CD4-positive, alpha-beta T cell treated with Interleukin-6 at 100 ng/mL for 8 hours (primary cell): Measurements from ENCODE around the gene DOCK9.

Experiments used
- DNase-seq: peaks from one replicate; pipeline ENCODE4 v3.0.0-alpha.2; 2020; ENCODE audit warnings: mixed read lengths, low spot score

DOCK9 gene

DNA sequence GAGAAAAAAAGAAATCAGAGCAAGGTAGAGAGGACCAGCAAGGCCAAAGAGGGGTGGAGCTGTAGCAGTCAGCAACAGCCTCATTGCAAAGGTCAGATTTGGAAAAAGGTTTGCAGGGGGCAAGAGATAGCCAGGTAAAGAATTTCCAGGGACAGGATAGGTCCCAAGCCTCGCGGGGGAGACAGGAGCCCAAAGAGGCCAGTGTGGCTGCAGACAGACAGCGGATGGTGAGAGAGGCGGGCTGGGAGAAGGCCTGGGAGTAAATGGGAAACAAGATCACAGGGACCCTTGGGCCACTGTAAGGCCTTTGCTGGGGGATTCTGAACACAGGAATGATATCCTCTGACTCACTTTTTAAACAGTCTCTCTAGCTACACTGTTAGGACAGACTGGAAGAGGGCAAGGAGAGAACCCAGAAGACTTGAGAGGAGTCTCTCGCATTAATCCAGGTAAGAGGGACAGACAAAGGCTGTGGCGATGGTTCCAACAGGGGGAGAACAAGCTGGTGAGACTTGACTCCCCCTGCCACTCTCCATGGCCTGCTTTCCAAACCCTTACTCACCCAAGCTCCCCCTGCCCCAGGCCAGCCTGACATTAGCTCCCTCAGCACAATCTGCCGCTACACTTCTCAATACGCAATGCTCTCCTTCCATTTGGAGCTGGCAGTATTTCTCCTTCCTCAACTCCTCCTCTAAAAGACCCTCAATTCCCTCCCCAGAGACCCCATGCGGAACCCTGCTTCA is 31.8 kb downstream of the DOCK9 start:
- DNase-seq = no peak

DNA sequence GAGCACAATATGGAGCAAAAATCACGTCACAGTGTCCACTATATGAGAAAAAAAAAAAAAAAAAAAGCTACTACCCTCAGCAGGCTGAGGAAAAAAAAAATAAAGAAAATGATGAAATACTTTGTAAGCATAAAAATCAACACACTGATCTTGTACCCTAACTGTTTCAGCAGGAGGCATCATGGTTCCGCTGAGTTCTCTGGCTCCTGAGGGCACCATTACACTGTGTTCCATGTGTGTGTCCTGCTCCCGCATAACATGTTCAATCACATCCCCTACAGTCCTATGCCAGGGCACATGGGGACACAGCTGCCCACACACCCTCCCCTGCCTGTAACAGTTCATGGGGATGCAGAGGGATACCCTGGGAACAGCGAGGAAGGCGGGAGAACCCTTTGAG is 33.5 kb downstream of the DOCK9 start:
- no peak for DNase-seq

DNA sequence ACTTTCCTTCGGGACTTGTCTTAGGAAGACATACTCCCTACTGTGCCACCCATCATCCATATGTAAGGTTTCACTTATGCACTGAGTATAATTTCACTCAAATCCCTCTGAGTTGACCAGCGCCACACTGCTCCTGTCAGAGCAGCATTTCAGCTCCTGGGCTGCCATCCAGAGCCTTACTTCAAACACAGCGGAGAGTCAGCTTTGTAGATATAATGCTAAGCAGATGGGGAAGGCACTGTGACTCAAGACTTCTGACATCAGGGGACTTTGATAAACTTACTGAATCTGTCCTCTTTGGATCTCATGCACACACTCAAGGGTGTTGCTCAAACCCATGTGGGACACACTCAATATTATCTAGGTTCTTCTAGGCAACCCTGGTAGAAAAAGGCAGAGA is 34.9 kb downstream of the DOCK9 start:
- DNase-seq = no peak

DNA sequence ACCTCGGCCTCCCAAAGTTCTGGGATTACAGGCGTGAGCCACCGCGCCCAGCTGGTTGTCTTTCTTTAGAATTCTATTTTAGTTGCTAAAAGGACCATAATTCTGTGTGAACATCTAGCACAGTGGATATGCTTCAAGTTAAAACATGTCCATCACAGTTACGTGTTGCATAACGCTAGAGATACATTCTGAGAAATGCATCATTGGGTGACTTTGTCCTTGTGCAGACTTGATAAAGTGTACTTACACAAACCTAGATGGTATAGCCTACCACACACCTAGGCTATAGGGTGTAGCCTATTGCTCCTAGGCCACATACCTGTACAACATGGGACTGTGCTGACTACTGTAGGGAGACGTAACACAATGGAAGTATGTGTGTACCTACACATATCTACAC is 35.4 kb downstream of the DOCK9 start:
- DNase-seq = no peak

DNA sequence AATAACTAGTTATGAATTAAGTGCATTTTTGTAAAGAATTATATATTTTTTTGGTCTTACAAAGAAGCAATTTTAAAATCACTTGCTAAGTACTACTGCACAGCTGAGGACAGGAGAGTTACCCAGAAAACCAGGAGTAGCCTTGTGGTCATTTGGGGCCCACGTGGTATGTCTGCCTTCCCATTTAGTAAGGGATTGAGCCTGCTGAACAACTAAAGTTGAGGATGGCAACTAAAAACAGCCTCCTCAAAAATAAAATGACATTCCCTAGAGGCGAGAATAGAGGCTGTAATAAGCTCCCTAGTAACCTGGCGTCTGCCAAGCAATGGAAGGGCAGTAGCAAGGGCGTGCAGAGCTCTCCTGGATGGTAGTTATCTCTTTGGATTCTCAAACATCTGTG is 36.3 kb downstream of the DOCK9 start:
- no peak for DNase-seq

DNA sequence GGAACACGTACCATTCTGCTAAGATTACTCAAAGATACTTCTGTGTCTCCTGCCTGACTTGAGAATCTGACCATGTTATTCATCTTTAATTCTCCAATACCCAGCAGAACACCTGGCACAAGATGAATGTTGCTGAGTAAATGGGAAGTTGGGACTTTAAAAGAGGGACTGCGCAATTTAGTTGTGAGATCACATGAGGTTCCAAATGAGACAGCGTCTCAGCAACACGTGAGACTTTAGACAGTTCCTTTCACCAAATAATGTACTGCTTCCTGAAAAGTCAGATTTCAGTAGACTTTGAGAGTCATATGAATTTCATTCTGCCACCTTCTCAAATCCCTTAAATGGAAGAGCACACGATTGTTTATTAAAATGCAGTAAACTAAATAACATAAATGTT is 36.7 kb downstream of the DOCK9 start:
- no peak for DNase-seq

DNA sequence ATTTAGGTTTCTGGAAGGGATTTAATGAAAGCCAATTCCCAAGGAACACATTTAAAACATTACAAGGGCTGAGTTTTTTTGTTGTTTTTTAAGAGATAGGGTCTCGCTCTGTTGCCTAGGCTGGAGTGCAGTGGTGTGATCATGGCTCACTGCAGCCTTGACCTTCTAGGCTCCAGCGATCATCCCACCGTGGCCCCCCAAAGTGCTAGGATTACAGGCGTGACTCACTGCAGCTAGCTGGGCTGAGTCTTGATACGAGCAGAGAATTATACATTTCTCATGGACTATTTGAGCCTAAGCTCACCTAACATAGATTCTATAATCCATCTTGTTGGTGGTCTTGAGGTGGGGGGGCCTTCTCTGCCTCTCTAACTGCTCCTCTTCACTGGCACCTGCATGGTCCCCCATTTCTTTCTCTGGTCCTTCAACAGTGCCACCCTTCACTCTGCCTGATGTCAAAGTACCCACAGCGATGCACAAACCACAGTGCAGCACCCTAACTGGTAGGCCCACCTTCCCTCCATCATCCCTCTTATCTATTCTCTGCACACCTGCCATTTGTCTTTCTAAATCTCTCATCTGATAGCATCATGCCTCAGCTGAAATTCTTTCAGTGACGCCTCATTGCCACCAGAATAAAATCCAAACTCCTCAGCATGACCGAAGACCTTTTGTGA is 37.4 kb downstream of the DOCK9 start:
- DNase-seq = no peak

DNA sequence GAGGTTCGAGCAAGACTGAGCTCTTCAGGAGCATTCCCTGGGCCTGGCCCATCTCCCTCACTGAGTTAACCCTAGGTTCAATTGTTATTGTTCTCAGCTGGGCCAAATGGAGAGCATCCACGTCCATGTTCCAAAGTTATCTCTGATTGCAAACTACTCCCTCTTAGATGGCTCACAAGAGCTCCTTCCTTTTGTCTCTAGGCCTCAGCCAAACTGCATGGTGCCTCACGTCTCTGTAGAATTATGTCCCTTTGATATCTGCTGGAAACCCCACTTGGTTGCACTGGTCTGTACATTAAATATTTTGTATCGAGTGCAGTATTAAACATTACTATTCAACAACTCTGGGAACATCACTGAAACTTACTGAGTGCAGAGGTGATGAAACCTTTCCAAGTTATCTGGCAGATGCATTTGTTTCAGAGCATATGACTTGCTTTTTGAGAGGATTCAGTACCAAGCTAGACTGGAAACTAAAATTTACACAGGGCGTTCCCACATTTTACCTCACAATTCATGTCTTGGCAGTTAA is 38.1 kb downstream of the DOCK9 start:
- no peak for DNase-seq

DNA sequence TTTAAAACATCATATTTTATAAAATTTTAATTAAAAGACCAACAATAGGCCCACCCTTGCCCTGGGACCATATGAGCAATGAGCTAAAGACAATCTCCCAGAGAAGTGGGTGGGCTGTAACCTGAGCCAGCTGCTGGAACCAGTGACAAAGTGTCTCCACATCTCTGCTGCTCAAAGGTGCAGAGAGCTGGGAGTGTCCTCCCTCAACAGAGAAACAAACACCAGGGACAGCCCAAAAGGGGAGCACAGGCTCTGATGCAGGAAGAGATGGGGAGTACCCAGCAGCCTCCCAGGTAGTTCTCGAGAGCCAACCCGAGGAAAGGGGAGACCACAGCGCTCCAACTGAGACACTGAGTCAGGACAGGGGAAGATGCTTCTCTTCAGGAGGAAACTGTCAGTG is 39.1 kb downstream of the DOCK9 start:
- DNase-seq = no peak

DNA sequence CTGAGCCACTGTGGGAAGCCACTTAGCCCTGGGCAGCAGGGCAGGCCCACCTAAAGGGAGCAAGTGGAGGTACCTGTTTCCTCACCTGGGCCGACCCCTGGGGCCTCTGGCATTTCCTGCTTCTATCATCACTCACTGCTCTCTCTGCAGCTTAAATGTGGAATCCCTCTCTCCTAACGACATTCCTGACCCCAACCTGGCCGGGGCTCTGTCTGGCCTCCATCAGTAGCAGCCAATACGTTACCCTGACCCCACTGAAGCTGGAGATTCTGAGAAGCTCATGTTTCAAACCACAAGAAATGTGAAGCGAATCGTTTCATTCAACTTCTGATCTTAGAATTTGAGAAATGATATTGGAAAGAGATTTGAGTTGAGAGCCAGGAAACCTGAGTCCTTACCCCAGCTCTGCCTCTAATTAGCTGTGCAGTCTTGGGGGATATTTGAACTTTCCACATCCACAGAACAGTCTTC is 39.9 kb downstream of the DOCK9 start:
- DNase-seq = no peak

DNA sequence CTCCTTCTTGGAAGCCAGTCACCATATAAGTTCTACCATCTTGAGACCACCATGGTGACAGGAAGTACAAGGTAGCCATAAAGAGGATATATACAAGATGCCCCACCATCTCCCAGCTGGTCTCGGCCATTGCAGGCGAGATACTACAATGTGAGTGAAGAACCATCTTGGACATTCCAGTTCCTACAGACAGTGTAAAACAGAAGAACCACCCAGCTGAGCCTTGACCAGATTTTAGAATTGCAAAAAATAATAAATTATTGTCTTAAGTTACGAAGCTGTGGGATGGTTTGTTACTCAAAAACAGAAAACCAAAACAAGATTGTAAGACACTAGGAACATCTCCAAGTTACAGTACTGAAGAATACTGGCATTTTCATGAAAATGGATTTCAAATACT is 43.6 kb downstream of the DOCK9 start:
- no peak for DNase-seq

DNA sequence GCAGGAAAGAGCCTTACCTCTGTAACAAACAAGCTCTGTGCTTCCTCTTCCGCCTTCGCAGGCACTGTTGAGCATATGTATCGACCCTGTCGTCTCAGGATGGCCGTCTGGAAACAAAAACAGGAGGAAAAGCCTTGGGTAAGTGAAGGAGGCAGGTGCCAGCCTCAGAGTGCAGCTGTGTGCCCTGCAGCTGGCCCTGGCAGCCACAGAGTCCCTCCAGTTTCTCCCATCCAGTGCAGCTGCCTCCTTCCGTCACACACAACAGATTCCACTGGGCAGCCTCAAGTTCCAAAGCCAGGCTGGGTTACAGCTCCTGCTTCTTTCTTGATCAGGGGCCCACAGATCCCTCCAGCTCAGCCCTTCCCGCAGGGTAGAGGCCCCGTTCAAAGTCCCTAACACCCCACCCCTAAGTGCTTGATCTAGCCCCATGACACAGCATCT is 47.7 kb downstream of the DOCK9 start:
- no peak for DNase-seq

DNA sequence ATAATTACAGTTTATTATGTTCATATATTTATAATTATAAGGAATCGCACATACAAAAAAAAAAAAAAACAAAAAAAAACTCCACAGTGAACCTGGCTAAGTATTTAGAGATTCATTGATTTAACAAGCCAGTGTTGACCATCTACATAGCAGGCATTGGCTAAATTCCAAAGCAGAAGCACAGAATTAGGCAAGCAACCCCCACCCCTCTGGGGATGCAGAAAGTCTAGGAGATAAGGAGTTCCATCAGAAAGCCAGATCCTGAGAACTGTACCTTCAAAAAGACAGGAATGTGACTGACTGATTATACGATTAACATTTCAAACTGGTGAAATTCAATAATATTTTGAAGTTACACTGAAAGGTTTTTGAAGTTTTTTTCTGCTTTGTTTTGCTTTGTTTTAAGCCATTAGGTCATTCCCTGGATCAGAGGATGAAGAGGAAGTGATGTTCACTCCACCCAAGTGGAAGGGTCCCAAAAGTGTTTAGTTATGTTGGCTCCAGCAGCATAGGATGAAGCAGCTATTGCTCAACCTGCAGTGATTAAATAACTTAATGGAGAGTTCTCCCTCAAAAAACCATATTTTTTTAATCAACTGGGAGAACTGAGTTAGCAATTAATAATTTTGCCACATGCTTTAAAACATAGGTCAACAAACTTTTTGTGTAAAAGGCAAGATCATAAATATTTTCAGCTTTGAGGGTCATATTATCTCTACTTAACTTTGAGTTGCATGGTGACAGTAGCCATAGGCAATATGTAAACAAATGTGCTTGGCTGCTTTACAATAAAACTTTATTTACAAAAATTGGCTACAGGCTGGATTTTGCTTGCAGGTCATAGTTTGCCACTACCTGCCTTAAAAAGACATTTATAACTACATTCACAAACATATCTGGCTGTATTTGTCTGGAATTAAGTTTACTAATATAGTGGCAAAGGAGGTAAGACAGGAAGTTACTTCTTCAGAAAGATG is 49.6 kb downstream of the DOCK9 start:
- no peak for DNase-seq

DNA sequence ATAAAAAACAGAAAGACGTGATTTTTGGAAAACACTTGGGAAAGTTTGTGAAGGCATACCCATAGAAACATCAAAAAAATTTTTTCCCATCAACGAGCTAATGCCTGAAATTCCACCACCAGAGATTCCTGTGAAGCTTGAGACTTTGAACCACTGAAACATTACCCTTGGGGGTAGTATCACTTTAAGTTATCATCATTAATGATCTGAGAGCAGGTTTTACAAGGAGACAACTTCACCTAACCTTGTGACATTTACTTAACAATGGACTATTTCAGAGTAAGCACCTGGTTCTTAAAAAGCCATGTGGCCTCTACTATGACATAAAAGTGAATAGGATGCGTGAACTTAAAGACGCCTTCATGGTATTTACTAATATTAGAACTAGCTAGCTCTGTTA is 51.9 kb downstream of the DOCK9 start:
- DNase-seq = no peak

DNA sequence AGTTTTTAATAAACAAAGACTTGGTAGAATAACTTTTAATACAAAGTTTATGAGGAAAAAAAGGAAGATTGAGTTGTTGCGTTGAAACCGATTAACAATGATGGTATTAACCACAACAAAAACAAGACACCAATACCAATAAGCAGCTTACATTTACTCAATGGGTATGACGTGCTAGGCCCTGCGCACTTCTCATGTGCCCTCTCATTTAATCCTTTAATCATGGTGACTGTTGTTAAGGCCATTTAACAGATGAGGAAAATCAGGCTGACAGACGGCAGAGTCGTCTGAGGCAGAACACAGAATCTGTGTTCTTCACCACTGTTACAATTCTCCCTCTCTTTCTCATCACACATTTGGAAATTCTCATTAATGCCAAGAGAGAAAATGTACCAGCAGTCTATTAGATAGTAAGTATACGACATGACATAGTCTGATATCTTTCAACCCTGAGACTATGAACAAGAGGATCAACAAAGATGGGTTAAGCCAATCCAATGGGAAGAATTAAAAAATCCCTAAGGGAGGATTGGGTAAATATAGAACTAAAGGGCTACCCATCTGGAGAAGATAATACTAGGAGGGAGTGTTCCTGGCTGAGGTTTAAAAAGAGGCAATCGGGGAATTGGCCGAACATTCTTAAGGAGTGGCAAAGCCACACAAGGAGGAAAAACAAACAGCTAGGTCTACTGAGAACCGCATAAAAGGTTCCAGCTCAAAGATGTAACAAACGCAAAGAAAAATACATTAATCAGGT is 54.0 kb downstream of the DOCK9 start:
- no peak for DNase-seq

DNA sequence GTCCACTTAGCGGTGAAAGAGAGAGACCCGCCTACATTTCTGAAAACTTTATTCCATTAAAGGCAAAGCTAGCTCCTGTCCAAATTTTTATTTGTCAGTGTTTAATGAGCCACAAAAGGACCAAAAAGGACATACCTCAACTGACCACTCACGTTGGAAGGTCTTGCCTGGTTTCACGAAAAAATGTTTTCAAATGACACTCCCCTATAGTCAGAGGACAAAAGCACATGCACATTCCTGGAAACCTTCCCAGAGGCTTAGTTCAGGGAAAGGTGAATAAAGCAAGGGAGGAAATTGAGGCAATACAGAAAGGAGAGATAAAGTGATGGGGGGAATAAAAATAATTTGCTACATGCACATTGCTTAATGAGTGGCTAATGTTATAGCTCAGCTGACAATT is 55.6 kb downstream of the DOCK9 start:
- no peak for DNase-seq

DNA sequence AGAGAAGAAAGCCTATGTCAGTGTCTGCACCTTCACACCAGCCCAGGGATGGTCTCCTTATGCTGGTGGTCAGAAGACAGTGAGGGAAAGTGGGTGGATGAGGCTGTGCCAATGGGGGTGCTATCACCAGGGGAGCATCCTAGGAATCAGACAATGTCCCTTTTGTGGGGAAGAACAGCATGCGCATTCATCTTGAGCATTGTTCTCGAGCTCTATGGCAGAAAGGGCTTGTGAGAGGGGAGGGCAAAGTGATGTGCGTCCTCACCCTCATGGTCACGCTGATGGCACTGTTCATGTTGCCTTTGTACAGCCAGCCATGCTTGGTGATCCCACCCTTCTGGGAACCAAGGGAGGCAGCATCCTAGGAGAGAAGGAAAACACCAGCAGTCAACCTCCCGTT is 56.1 kb downstream of the DOCK9 start:
- DNase-seq = no peak

DNA sequence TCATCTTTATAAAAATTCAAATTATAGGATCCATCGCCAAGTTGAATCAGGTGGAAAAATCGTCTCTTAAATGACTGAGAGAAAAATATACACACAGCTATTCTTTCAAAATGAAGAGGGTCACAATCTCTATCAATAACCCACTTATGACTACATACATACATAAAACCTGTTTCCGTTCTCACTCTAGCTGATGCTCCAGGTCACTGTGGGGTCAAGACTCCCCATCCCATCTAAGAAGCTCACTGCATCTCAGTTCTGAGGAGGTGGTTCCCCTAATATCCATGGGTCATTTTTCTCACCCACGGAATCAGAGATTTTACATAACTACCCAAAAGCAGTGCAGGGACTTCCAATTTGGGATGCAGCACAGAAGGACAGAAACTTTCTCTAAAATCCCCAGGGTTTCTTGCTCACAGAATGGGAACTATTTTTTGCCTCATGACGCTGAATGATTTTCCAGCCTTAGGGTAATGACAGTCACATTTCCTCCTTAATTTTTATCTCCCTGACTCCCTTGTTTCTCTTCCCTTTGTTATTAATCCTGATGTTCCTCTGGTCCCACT is 56.8 kb downstream of the DOCK9 start:
- DNase-seq = no peak

DNA sequence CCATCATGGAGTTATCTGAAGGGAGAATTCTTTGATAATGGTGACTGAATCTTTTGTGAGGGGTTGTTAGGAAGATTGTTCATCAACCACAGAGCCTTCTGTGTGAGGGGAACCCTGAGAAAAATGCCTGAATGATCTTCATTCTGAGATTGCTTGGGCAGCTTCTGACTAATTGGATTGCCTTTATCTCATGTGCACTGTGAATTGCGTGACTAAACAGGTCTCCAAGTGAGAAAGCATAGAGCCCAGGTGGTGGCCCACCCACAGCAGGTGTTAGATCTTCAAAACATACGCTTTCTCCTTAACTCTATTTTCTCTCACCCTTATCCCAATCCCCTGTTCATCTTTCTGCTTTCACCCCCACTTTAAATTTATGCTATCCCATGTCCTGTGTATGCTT is 58.3 kb downstream of the DOCK9 start:
- DNase-seq = no peak

DNA sequence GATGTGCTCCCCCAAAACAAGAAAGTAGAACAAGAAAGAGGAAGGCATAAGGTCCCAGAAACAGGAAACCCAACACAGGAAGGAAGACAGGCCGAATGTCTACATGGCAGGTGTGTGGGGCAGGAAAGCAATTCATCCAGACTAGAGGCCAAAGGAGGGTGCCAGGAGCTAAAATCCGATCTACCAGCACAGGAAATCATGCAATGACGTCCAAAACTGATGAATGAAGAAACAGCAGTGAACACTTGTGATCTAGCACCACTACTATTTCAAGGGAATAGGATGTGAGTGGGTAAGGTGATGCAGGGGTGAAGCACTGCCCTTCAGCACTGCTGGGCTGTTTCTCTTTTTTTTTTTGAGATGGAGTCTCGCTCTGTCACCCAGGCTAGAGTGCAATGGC is 59.1 kb downstream of the DOCK9 start:
- DNase-seq = peak; percentile 4

DNA sequence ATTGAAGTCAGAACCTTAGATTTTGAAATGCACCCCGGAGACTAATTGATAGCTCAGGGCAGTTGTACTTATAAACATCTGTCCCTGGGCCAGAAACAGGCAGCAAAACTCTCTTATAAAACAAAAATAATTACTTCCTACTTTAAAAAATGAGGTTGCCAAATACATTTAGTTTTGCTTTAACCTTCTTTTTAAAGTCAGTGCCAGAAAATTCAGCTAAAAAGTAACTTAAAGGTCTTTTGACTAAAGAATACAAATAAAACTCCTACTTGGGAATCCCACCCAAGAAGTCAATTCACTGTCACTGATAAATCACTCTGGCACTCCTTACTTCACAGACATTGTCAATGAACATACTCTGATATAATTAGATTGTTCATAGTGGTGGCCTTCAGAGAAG is 60.7 kb downstream of the DOCK9 start:
- DNase-seq = no peak
